HFFc6 (cell line): ENCODE results near the gene ZC3H14. TPM values are rescaled to one million over a fixed set of nuclear protein-coding genes. Genes with fewer than 3 reads are reported as not detected.

Experiments used
- DNase-seq: peaks from one replicate; pipeline ENCODE4 v3.0.0-alpha.2; 2018
- H3K27ac Mint-ChIP-seq: 2 replicates; pipeline ENCODE4 v1.8.0; 2020; ENCODE audit warnings: mild to moderate bottlenecking, mixed read lengths
- H3K27me3 Mint-ChIP-seq: 2 replicates; pipeline ENCODE4 v1.8.0; 2021; ENCODE audit warnings: mild to moderate bottlenecking, moderate library complexity, mixed read lengths; ENCODE audit not compliant: insufficient read depth
- H3K36me3 Mint-ChIP-seq: 2 replicates; pipeline ENCODE4 v1.8.0; 2021; ENCODE audit warnings: low read depth, mixed read lengths
- H3K4me1 Mint-ChIP-seq: 2 replicates; pipeline ENCODE4 v1.8.0; 2020; ENCODE audit warnings: low read depth, mixed read lengths
- H3K4me3 Mint-ChIP-seq: 2 replicates; pipeline ENCODE4 v1.8.0; 2020; ENCODE audit warnings: mild to moderate bottlenecking, moderate library complexity, mixed read lengths
- H3K9me3 Mint-ChIP-seq: 2 replicates; pipeline ENCODE4 v1.8.0; 2020; ENCODE audit warnings: mild to moderate bottlenecking, mixed read lengths
- CTCF ChIP-seq: fragments of 200-600 bp; sonication (generic); IDR thresholded peaks from 2 replicates; pipeline ENCODE4 v1.5.0; 2021; ENCODE audit warnings: antibody characterized with exemption, mild to moderate bottlenecking
- total RNA-seq, 6 experiments: library from RNA; stranded (reverse); fragmentation: NEBNext Ultra II Directional; extraction: Animal tissue kit (Norgen Biotek cat#: 25700); gene quantifications; 2 replicates in 1 of 6; 3 replicates in 5 of 6; pipeline ENCODE4 v1.2.3, GENCODE V29; 2021

ZC3H14 gene
- total RNA-seq, 6 experiments from 2014 or later, result 56.4 to 65.1 (median 58.9) TPM

GRCh38 chr14:88554457-88555286 lies 8.2 kb upstream of the ZC3H14 start, which contains the start of gene PTPN21:
TSS of gene PTPN21 (minus strand) at chr14:88555007. CDS start at chr14:88550417, 4,590 bp downstream.
- H3K4me1 Mint-ChIP-seq, result peaks cover 53% of the 10 kb centered on the region
- peak within 1 kb of the TSS; percentile 85 for H3K27ac Mint-ChIP-seq
- H3K36me3 Mint-ChIP-seq, result 0 out of 2 replicates have a peak, but pooled peaks cover 4% of the 10 kb centered on the region
- TF ChIP-seq CTCF, result no peak; the same call in 1 of the 2 replicates
- H3K27me3 Mint-ChIP-seq, result no peaks in the 10 kb centered on the region; the same call in 1 of the 2 replicates
- DNase-seq, result peak; percentile 51
- no peaks in the 10 kb centered on the region for H3K9me3 Mint-ChIP-seq
- peak within 1 kb of the TSS; percentile 98 for H3K4me3 Mint-ChIP-seq

- H3K9me3 Mint-ChIP-seq, result no peaks in the 10 kb centered on the region
- DNase-seq, result no peak
- peaks cover 62% of the 10 kb centered on the region for H3K4me1 Mint-ChIP-seq
- peak overlapping the region; percentile 45 for H3K27ac Mint-ChIP-seq
- H3K27me3 Mint-ChIP-seq, result no peaks in the 10 kb centered on the region; the same call in 1 of the 2 replicates
- H3K4me3 Mint-ChIP-seq, result no peak overlapping the region
- H3K36me3 Mint-ChIP-seq, result 0 out of 2 replicates have a peak, but pooled peaks cover 4% of the 10 kb centered on the region
- no peak for TF ChIP-seq CTCF
Observed at GRCh38 chr14:88556581-88556980, 6.3 kb upstream of the ZC3H14 start.

GRCh38 chr14:88559852-88560251 lies 3.0 kb upstream of the ZC3H14 start:
- Mint-ChIP-seq H3K4me1 (peaks cover 62% of the 10 kb centered on the region), H3K27me3 (no peaks in the 10 kb centered on the region; the same call in 1 of the 2 replicates), H3K27ac (0 out of 2 replicates have a peak overlapping the region, but pooled peaks have one; percentile 21), H3K4me3 (no peak overlapping the region), H3K9me3 (no peaks in the 10 kb centered on the region), H3K36me3 (peaks cover 11% of the 10 kb centered on the region; the same call in 1 of the 2 replicates)
- DNase-seq, result peak; percentile 81
- peak; percentile 74 for TF ChIP-seq CTCF

- H3K27me3 Mint-ChIP-seq, result no peaks in the 10 kb centered on the region
- DNase-seq, result no peak
- H3K4me3 Mint-ChIP-seq, result peak overlapping the region; percentile 96
- H3K36me3 Mint-ChIP-seq, result peaks cover 11% of the 10 kb centered on the region; the same call in 1 of the 2 replicates
- peaks cover 38% of the 10 kb centered on the region for H3K4me1 Mint-ChIP-seq
- no peaks in the 10 kb centered on the region for H3K9me3 Mint-ChIP-seq
- peak overlapping the region; percentile 64 for H3K27ac Mint-ChIP-seq
- TF ChIP-seq CTCF, result no peak
Observed at GRCh38 chr14:88562532-88562830, 356 bp upstream of the ZC3H14 start.

- peaks cover 37% of the 10 kb centered on the region for H3K4me1 Mint-ChIP-seq
- H3K4me3 Mint-ChIP-seq, result peak overlapping the region; percentile 96
- H3K27ac Mint-ChIP-seq, result peak overlapping the region; percentile 64
- H3K9me3 Mint-ChIP-seq, result no peaks in the 10 kb centered on the region
- DNase-seq, result no peak
- no peak for TF ChIP-seq CTCF
- H3K27me3 Mint-ChIP-seq, result no peaks in the 10 kb centered on the region
- H3K36me3 Mint-ChIP-seq, result peaks cover 16% of the 10 kb centered on the region
Observed at GRCh38 chr14:88563845-88564244, 1.0 kb downstream of the ZC3H14 start.
